ENCODE measurements around the gene CLCN7. TPM values are rescaled to one million over a fixed set of nuclear protein-coding genes. Genes with fewer than 3 reads are reported as not detected.

Gene CLCN7
- total RNA-seq, 1 experiment from 2014 or later: 64.0 TPM

DNA sequence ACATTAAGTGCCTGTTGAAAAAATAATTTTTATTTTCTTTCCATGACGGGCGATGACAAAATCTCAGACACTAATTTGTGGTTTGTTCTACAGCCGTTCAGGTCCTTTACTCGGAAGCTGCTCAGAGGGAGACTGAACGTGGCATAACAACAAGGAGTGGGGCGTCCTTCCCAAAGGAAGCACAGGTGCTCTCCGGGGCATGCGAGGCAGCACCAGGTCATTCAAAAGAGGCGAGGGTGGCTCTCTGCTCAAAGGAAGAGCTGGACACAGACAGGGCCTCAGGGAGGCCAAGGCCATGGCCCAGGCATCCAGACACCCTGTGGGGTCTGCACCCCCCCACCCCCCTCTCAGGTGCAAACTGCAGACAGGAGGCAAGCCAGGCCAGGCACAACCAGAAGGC lies 76.5 kb downstream of the CLCN7 start:
- ChIA-PET RAD21 (ENCODE audit: low non-redundant PET in 1 of 2, low total read pairs in 2 of 2, uncharacterized antibody in 2 of 2, unreplicated experiment in 2 of 2) (no interaction called here), CTCF (no interaction called here), POLR2A (no interaction called here)
- Histone ChIP-seq H3K9ac (ENCODE audit: low read length) (no peak overlapping the region), H3K9me3 (ENCODE audit: control insufficient read depth in 1 of 2, insufficient read depth in 1 of 2, low read depth in 1 of 2, low read length in 2 of 2) (no peaks in the 10 kb centered on the region), H3K27me3 (ENCODE audit: insufficient read depth, low read length) (no peaks in the 10 kb centered on the region), H3K36me3 (ENCODE audit: control insufficient read depth in 1 of 2, insufficient read depth in 2 of 2, low read length in 2 of 2) (no peaks in the 10 kb centered on the region), H2AFZ (ENCODE audit: low read depth, low read length, poor library complexity, severe bottlenecking) (no peak overlapping the region), H3K4me1 (ENCODE audit: control insufficient read depth in 1 of 2, insufficient read depth in 2 of 2, low read length in 2 of 2) (no peaks in the 10 kb centered on the region), H3K4me2 (ENCODE audit: low read length) (no peak overlapping the region), H3K27ac (ENCODE audit: low read depth, low read length) (no peak overlapping the region), H4K20me1 (ENCODE audit: insufficient read depth) (no peaks in the 10 kb centered on the region), H3K4me3 (replicated peaks in 1 of 2; ENCODE audit: low read depth in 1 of 2, low read length in 2 of 2) (no peak overlapping the region), H3K9me2 (ENCODE audit: insufficient read depth) (no peaks in the 10 kb centered on the region), H3K79me2 (ENCODE audit: insufficient read depth, low read length) (no peaks in the 10 kb centered on the region)
- TF ChIP-seq, protein P1, sequence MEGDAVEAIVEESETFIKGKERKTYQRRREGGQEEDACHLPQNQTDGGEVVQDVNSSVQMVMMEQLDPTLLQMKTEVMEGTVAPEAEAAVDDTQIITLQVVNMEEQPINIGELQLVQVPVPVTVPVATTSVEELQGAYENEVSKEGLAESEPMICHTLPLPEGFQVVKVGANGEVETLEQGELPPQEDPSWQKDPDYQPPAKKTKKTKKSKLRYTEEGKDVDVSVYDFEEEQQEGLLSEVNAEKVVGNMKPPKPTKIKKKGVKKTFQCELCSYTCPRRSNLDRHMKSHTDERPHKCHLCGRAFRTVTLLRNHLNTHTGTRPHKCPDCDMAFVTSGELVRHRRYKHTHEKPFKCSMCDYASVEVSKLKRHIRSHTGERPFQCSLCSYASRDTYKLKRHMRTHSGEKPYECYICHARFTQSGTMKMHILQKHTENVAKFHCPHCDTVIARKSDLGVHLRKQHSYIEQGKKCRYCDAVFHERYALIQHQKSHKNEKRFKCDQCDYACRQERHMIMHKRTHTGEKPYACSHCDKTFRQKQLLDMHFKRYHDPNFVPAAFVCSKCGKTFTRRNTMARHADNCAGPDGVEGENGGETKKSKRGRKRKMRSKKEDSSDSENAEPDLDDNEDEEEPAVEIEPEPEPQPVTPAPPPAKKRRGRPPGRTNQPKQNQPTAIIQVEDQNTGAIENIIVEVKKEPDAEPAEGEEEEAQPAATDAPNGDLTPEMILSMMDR (IDR thresholded peaks at IDR 0.05 in 2 of 3, conservative IDR thresholded peaks at IDR 0.05 in 1 of 3; ENCODE audit: borderline replicate concordance in 1 of 3, insufficient read depth in 1 of 3, low read depth in 2 of 3, low read length in 2 of 3): no peak
- no peak for TF ChIP-seq SRF (IDR thresholded peaks at IDR 0.05; ENCODE audit: low read depth)
- TF ChIP-seq CBX3 (IDR thresholded peaks at IDR 0.05; ENCODE audit: low read depth): no peak
- no peak for TF ChIP-seq RAD21 (IDR thresholded peaks at IDR 0.05; ENCODE audit: low read depth)
- TF ChIP-seq, protein P2, sequence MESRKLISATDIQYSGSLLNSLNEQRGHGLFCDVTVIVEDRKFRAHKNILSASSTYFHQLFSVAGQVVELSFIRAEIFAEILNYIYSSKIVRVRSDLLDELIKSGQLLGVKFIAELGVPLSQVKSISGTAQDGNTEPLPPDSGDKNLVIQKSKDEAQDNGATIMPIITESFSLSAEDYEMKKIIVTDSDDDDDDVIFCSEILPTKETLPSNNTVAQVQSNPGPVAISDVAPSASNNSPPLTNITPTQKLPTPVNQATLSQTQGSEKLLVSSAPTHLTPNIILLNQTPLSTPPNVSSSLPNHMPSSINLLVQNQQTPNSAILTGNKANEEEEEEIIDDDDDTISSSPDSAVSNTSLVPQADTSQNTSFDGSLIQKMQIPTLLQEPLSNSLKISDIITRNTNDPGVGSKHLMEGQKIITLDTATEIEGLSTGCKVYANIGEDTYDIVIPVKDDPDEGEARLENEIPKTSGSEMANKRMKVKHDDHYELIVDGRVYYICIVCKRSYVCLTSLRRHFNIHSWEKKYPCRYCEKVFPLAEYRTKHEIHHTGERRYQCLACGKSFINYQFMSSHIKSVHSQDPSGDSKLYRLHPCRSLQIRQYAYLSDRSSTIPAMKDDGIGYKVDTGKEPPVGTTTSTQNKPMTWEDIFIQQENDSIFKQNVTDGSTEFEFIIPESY (IDR thresholded peaks at IDR 0.05; ENCODE audit: extremely low read depth, insufficient replicate concordance, low read length): no peak
- TF ChIP-seq TCF7L2 (IDR thresholded peaks at IDR 0.05; ENCODE audit: borderline replicate concordance, extremely low read depth, insufficient read depth, insufficient read length): no peak
- BruUV-seq (replicated peaks): no TSS peak
- DNase-seq (ENCODE audit: low read depth, low spot score): no peak
- intact Hi-C loops (cut with micrococcal nuclease): no loop called here
- no peak for ATAC-seq
